Osteoblast (primary cell): ENCODE data around the gene GABRQ. TPM values are rescaled to one million over a fixed set of nuclear protein-coding genes. Genes with fewer than 3 reads are reported as not detected.
"Not testable (repeated sequence)": the region's sequence is repeated elsewhere in the genome, so short reads cannot be mapped to it uniquely, and the experiment has no call there.

ENCODE experiments used
- DNase-seq: peaks from one replicate; pipeline ENCODE4 v3.0.0; 2011; ENCODE audit warnings: low spot score, mixed read lengths; ENCODE audit not compliant: insufficient read length; ENCODE audit errors: missing footprints
- H2AFZ ChIP-seq: 2 replicates; pipeline ENCODE4 v1.6.0; 2011; ENCODE audit warnings: mild to moderate bottlenecking, low read length
- H3K27ac ChIP-seq: 2 replicates; pipeline ENCODE4 v1.5.1; 2011; ENCODE audit warnings: mild to moderate bottlenecking, low read depth, low read length, moderate library complexity
- H3K27me3 ChIP-seq: 2 replicates; pipeline ENCODE4 v1.6.0; 2012; ENCODE audit warnings: mild to moderate bottlenecking, control low read depth, inconsistent platforms, low read length, moderate library complexity; ENCODE audit not compliant: insufficient read depth
- H3K36me3 ChIP-seq: 2 replicates; pipeline ENCODE4 v1.5.1; 2011; ENCODE audit warnings: mild to moderate bottlenecking, low read length, control low read depth, moderate library complexity; ENCODE audit not compliant: insufficient read depth
- H3K4me1 ChIP-seq: 2 replicates; pipeline ENCODE4 v1.5.1; 2011; ENCODE audit warnings: mild to moderate bottlenecking, low read length, control low read depth, moderate library complexity; ENCODE audit not compliant: insufficient read depth
- H3K4me2 ChIP-seq: 2 replicates; pipeline ENCODE4 v1.6.0; 2011; ENCODE audit warnings: mild to moderate bottlenecking, low read length; ENCODE audit not compliant: insufficient read depth
- H3K4me3 ChIP-seq: fragments of 200-600 bp; sonication (generic); 3 replicates; pipeline ENCODE4 v1.5.1; 2012; ENCODE audit warnings: mild to moderate bottlenecking, low read length, inconsistent platforms; ENCODE audit not compliant: insufficient read depth
- H3K79me2 ChIP-seq: 2 replicates; pipeline ENCODE4 v1.6.0; 2012; ENCODE audit warnings: mild to moderate bottlenecking, low read length, control low read depth, inconsistent platforms; ENCODE audit not compliant: insufficient read depth
- H3K9me3 ChIP-seq: 2 replicates; pipeline ENCODE4 v1.5.1; 2011; ENCODE audit warnings: low read depth, low read length, control low read depth
- H4K20me1 ChIP-seq: 2 replicates; pipeline ENCODE4 v1.6.0; 2012; ENCODE audit warnings: mild to moderate bottlenecking, low read length, control low read depth; ENCODE audit not compliant: insufficient read depth
- total RNA-seq: library from RNA; depleted of rRNA; stranded (reverse); fragments of >200 nt; gene quantifications from 2 replicates; pipeline ENCODE4 v1.2.3, GENCODE V29; 2012

The GABRQ gene
- total RNA-seq, 1 donor, result not detected

- not testable (repeated sequence) for H2AFZ ChIP-seq, H3K4me1 ChIP-seq
Observed at GRCh38 chrX:152697952-152698931, 60.5 kb downstream of the GABRQ start, which contains the start of gene MAGEA3. Gene MAGEA3, plus strand, starts transcription at chrX:152698794. Its CDS starts 2,039 bp downstream, at chrX:152700833.

GRCh38 chrX:152700390-152700789, 62.7 kb downstream of the GABRQ start:
- H3K27ac ChIP-seq, H3K79me2 ChIP-seq, H4K20me1 ChIP-seq, H3K36me3 ChIP-seq, H3K4me1 ChIP-seq, H3K27me3 ChIP-seq, H3K4me2 ChIP-seq, H3K9me3 ChIP-seq, H3K4me3 ChIP-seq, H2AFZ ChIP-seq, DNase-seq: not testable (repeated sequence)

More at GRCh38 chrX:152697952-152698931, 60.5 kb downstream of the GABRQ start, which contains the start of gene MAGEA3:
- H3K9me3 ChIP-seq, H3K27me3 ChIP-seq, H3K4me2 ChIP-seq, DNase-seq, H3K27ac ChIP-seq, H3K79me2 ChIP-seq, H4K20me1 ChIP-seq, H3K4me3 ChIP-seq, H3K36me3 ChIP-seq: not testable (repeated sequence)

GRCh38 chrX:152706500-152706899, 68.8 kb downstream of the GABRQ start:
- not testable (repeated sequence) for H3K27ac ChIP-seq, DNase-seq, H2AFZ ChIP-seq, H3K79me2 ChIP-seq, H3K4me1 ChIP-seq, H4K20me1 ChIP-seq, H3K9me3 ChIP-seq, H3K4me3 ChIP-seq, H3K36me3 ChIP-seq, H3K27me3 ChIP-seq, H3K4me2 ChIP-seq

Other genes starting within 250 kb of the GABRQ start
- not detected in 2 replicates for gene GABRA3, start 186.6 kb upstream of the GABRQ start, total RNA-seq
- gene MAGEA3, start 60.9 kb downstream of the GABRQ start, total RNA-seq, result not detected in 2 replicates
- gene CSAG2, start 71.4 kb downstream of the GABRQ start, total RNA-seq, result not detected in 2 replicates
- not detected in 2 replicates for gene MAGEA2B, start 76.7 kb downstream of the GABRQ start, total RNA-seq
- not detected in 2 replicates for gene CSAG1, start 95.8 kb downstream of the GABRQ start, total RNA-seq
- gene MAGEA12, start 95.9 kb downstream of the GABRQ start, total RNA-seq, result not detected in 2 replicates
- not detected in 2 replicates for gene MAGEA2, start 115.9 kb downstream of the GABRQ start, total RNA-seq
- gene CSAG3, start 121.3 kb downstream of the GABRQ start, total RNA-seq, result not detected in 2 replicates
- not detected in 2 replicates for gene MAGEA6, start 131.8 kb downstream of the GABRQ start, total RNA-seq
- gene CETN2, start 192.9 kb downstream of the GABRQ start, total RNA-seq, result 42.1 and 44.2 TPM in 2 replicates
- gene NSDHL, start 193.2 kb downstream of the GABRQ start, total RNA-seq, result 15.9 and 18.9 TPM in 2 replicates